MCF 10A (cell line): Measurements from ENCODE around the gene PPM1N. TPM values are rescaled to one million over a fixed set of nuclear protein-coding genes. Genes with fewer than 3 reads are reported as not detected.

ENCODE experiments used
- BruUV-seq: library from RNA; stranded (reverse); fragments of 400-500 nt; replicated peaks from 2 replicates; lab custom pipeline; 2021; lab: Mats Ljungman, UMichigan
- CTCF ChIA-PET: fragments of 300-600 bp; sonication (Branson Sonifier 250); formaldehyde crosslinking; extraction: SDS; loops from one replicate; lab custom pipeline; 2021; ENCODE audit warnings: antibody characterized with exemption, inconsistent platforms; lab: Yijun Ruan, JAX
- POLR2A ChIA-PET: fragments of 300-600, 350-650 bp; sonication (Branson Sonifier 250); formaldehyde crosslinking; extraction: SDS; loops from one replicate; lab custom pipeline; 2020; ENCODE audit warnings: antibody characterized with exemption, inconsistent platforms; lab: Yijun Ruan, JAX
- DNase-seq: peaks from one replicate; pipeline ENCODE4 v3.0.0-alpha.2; 2018; ENCODE audit not compliant: unreplicated experiment
- H3K27ac Mint-ChIP-seq: one replicate; pipeline ENCODE4 v1.8.0; 2022; ENCODE audit warnings: mild to moderate bottlenecking, low read depth, mixed read lengths; ENCODE audit not compliant: unreplicated experiment
- H3K27me3 Mint-ChIP-seq: one replicate; pipeline ENCODE4 v1.8.0; 2022; ENCODE audit warnings: mixed read lengths; ENCODE audit not compliant: insufficient read depth, unreplicated experiment
- H3K36me3 Mint-ChIP-seq: one replicate; pipeline ENCODE4 v1.8.0; 2022; ENCODE audit warnings: mild to moderate bottlenecking, moderate library complexity, mixed read lengths; ENCODE audit not compliant: insufficient read depth, unreplicated experiment
- H3K4me1 Mint-ChIP-seq: one replicate; pipeline ENCODE4 v1.8.0; 2022; ENCODE audit warnings: mixed read lengths; ENCODE audit not compliant: insufficient read depth, unreplicated experiment
- H3K4me3 Mint-ChIP-seq: one replicate; pipeline ENCODE4 v1.8.0; 2022; ENCODE audit warnings: mild to moderate bottlenecking, moderate library complexity, mixed read lengths; ENCODE audit not compliant: unreplicated experiment
- H3K9me3 Mint-ChIP-seq: one replicate; pipeline ENCODE4 v1.8.0; 2022; ENCODE audit warnings: mixed read lengths; ENCODE audit not compliant: unreplicated experiment
- CTCF ChIP-seq: fragments of 200-600 bp; IDR thresholded peaks from one replicate; pipeline ENCODE4 v1.8.0; 2022; ENCODE audit warnings: antibody characterized with exemption, mild to moderate bottlenecking; ENCODE audit not compliant: unreplicated experiment
- intact Hi-C: fragments of 100-400 bp; cut with micrococcal nuclease; formaldehyde crosslinking; loops from 2 replicates; pipeline ENCODE4 v1.14.1; 2022
- total RNA-seq: library from RNA; stranded (reverse); gene quantifications from 2 replicates; pipeline ENCODE4 v1.2.3, GENCODE V29; 2022

The PPM1N gene
- total RNA-seq, 1 experiment from 2014 or later, result 0.33 TPM

GRCh38 chr19:45511074-45511473 lies 12.8 kb downstream of the PPM1N start:
- TF ChIP-seq CTCF, result no peak
- Mint-ChIP-seq H3K4me3 (no peak overlapping the region), H3K4me1 (peaks cover 22% of the 10 kb centered on the region), H3K27ac (no peak overlapping the region), H3K36me3 (peaks cover 22% of the 10 kb centered on the region), H3K9me3 (no peaks in the 10 kb centered on the region), H3K27me3 (no peaks in the 10 kb centered on the region)
- ChIA-PET CTCF (interaction anchor here (0.6 kb wide), 1 partner anchor 72 kb away, joined by 4 read pairs; no protein-coding TSS in a partner anchor), POLR2A (interaction anchor here (1.5 kb wide), 1 partner anchor 25 kb away, joined by 4 read pairs; no protein-coding TSS in a partner anchor)
- intact Hi-C loops, result no loop called here
- no TSS peak for BruUV-seq
- DNase-seq, result no peak

GRCh38 chr19:45512881-45513483 lies 14.7 kb downstream of the PPM1N start:
- Mint-ChIP-seq H3K27me3 (no peaks in the 10 kb centered on the region), H3K4me1 (peaks cover 26% of the 10 kb centered on the region), H3K27ac (no peak overlapping the region), H3K4me3 (no peak overlapping the region), H3K36me3 (peaks cover 41% of the 10 kb centered on the region), H3K9me3 (no peaks in the 10 kb centered on the region)
- ChIA-PET CTCF (interaction anchor here (0.7 to 1.0 kb wide), 2 partner anchors 27 to 351 kb away, joined by 3 read pairs; no protein-coding TSS in a partner anchor), POLR2A (no interaction called here)
- no TSS peak for BruUV-seq
- no peak for TF ChIP-seq CTCF
- DNase-seq, result no peak
- intact Hi-C loops, result no loop called here

GRCh38 chr19:45514376-45515051 lies 16.3 kb downstream of the PPM1N start:
- H3K4me3 Mint-ChIP-seq, result peak overlapping the region; percentile 3
- H3K4me1 Mint-ChIP-seq, result peaks cover 19% of the 10 kb centered on the region
- peak; percentile 71 for DNase-seq
- H3K27me3 Mint-ChIP-seq, result no peaks in the 10 kb centered on the region
- CTCF ChIA-PET, result interaction anchor here (0.6 to 1.7 kb wide), 2 partner anchors 77 to 127 kb away, joined by 3 to 7 read pairs; no protein-coding TSS in a partner anchor
- BruUV-seq, result no TSS peak
- H3K27ac Mint-ChIP-seq, result no peak overlapping the region
- no peaks in the 10 kb centered on the region for H3K9me3 Mint-ChIP-seq
- POLR2A ChIA-PET, result interaction anchor here (0.7 to 1.9 kb wide), 4 partner anchors 14 to 127 kb away, joined by 3 to 5 read pairs (median 4); no protein-coding TSS in a partner anchor
- TF ChIP-seq CTCF, result no peak
- H3K36me3 Mint-ChIP-seq, result peaks cover 49% of the 10 kb centered on the region
- intact Hi-C loops, result no loop called here

- Mint-ChIP-seq H3K27me3 (no peaks in the 10 kb centered on the region), H3K4me3 (no peak overlapping the region), H3K27ac (peak overlapping the region; percentile 16), H3K4me1 (peaks cover 13% of the 10 kb centered on the region), H3K9me3 (no peaks in the 10 kb centered on the region), H3K36me3 (peaks cover 56% of the 10 kb centered on the region)
- no peak for DNase-seq
- BruUV-seq, result no TSS peak
- CTCF ChIA-PET, result interaction anchor here (0.6 to 1.7 kb wide), 2 partner anchors 76 to 127 kb away, joined by 3 to 7 read pairs; no protein-coding TSS in a partner anchor
- no peak for TF ChIP-seq CTCF
- intact Hi-C loops, result no loop called here
- POLR2A ChIA-PET, result interaction anchor here (0.7 to 1.9 kb wide), 4 partner anchors 13 to 127 kb away, joined by 3 to 5 read pairs (median 4); no protein-coding TSS in a partner anchor
Observed at GRCh38 chr19:45515081-45515624, 16.9 kb downstream of the PPM1N start.
